ENCODE measurements around the gene PFKFB2.

PFKFB2 gene

GRCh38 chr1:207026104-207026534, 27.0 kb upstream of the PFKFB2 start:
- H3K79me2 ChIP-seq (ENCODE audit: low read length), result no peaks in the 10 kb centered on the region
- H3K36me3 ChIP-seq (replicated peaks; ENCODE audit: low read depth, low read length), result no peaks in the 10 kb centered on the region
- H3K27me3 ChIP-seq (ENCODE audit: low read depth, low read length), result peaks cover 55% of the 10 kb centered on the region

GRCh38 chr1:207027206-207027777, 25.8 kb upstream of the PFKFB2 start:
- Histone ChIP-seq H2AFZ (ENCODE audit: low read depth, low read length) (no peak overlapping the region), H4K20me1 (ENCODE audit: insufficient read depth, low read length) (no peaks in the 10 kb centered on the region), H3K27me3 (ENCODE audit: low read depth, low read length) (peaks cover 61% of the 10 kb centered on the region), H3K27ac (ENCODE audit: low read length) (no peak overlapping the region), H3K4me2 (ENCODE audit: low read length) (no peak overlapping the region), H3K9me3 (ENCODE audit: insufficient read depth, low read length) (no peaks in the 10 kb centered on the region), H3K9ac (ENCODE audit: low read length) (no peak overlapping the region), H3K4me3 (ENCODE audit: low read length) (no peak overlapping the region), H3K36me3 (replicated peaks; ENCODE audit: low read depth, low read length) (no peaks in the 10 kb centered on the region), H3K4me1 (ENCODE audit: low read length) (peaks cover 4% of the 10 kb centered on the region; the same call in 1 of the 2 replicates), H3K79me2 (ENCODE audit: low read length) (no peaks in the 10 kb centered on the region)
- no peak for TF ChIP-seq EZH2phosphoT487 (IDR thresholded peaks at IDR 0.05; ENCODE audit: low read depth)
- no peak for TF ChIP-seq CTCF (IDR thresholded peaks at IDR 0.05; ENCODE audit: low read depth, low read length)

More at GRCh38 chr1:207026104-207026534, 27.0 kb upstream of the PFKFB2 start:
- no peak overlapping the region for H3K27ac ChIP-seq (ENCODE audit: low read length)
- TF ChIP-seq CTCF (IDR thresholded peaks at IDR 0.05; ENCODE audit: low read depth, low read length) (no peak), EZH2phosphoT487 (IDR thresholded peaks at IDR 0.05; ENCODE audit: low read depth) (no peak)
- no peaks in the 10 kb centered on the region for H3K9me3 ChIP-seq (ENCODE audit: insufficient read depth, low read length)
- no peak overlapping the region for H3K4me2 ChIP-seq (ENCODE audit: low read length)
- no peak overlapping the region for H2AFZ ChIP-seq (ENCODE audit: low read depth, low read length)
- H3K9ac ChIP-seq (ENCODE audit: low read length), result no peak overlapping the region
- no peaks in the 10 kb centered on the region for H4K20me1 ChIP-seq (ENCODE audit: insufficient read depth, low read length)
- no peak overlapping the region for H3K4me3 ChIP-seq (ENCODE audit: low read length)
- peaks cover 4% of the 10 kb centered on the region; the same call in 1 of the 2 replicates for H3K4me1 ChIP-seq (ENCODE audit: low read length)

GRCh38 chr1:207027921-207028320, 25.2 kb upstream of the PFKFB2 start:
- TF ChIP-seq CTCF (IDR thresholded peaks at IDR 0.05; ENCODE audit: low read depth, low read length) (no peak), EZH2phosphoT487 (IDR thresholded peaks at IDR 0.05; ENCODE audit: low read depth) (no peak)
- H3K9ac ChIP-seq (ENCODE audit: low read length), result no peak overlapping the region
- no peaks in the 10 kb centered on the region for H3K9me3 ChIP-seq (ENCODE audit: insufficient read depth, low read length)
- no peak overlapping the region for H2AFZ ChIP-seq (ENCODE audit: low read depth, low read length)
- H3K27me3 ChIP-seq (ENCODE audit: low read depth, low read length), result peaks cover 67% of the 10 kb centered on the region
- peaks cover 4% of the 10 kb centered on the region; the same call in 1 of the 2 replicates for H3K4me1 ChIP-seq (ENCODE audit: low read length)
- no peak overlapping the region for H3K4me3 ChIP-seq (ENCODE audit: low read length)
- no peaks in the 10 kb centered on the region for H4K20me1 ChIP-seq (ENCODE audit: insufficient read depth, low read length)
- H3K4me2 ChIP-seq (ENCODE audit: low read length), result no peak overlapping the region
- no peaks in the 10 kb centered on the region for H3K79me2 ChIP-seq (ENCODE audit: low read length)
- no peaks in the 10 kb centered on the region for H3K36me3 ChIP-seq (replicated peaks; ENCODE audit: low read depth, low read length)
- no peak overlapping the region for H3K27ac ChIP-seq (ENCODE audit: low read length)

- Histone ChIP-seq H3K36me3 (replicated peaks; ENCODE audit: low read depth, low read length) (no peaks in the 10 kb centered on the region), H3K27ac (ENCODE audit: low read length) (no peak overlapping the region)
These were observed 24.0 kb upstream of the PFKFB2 start for GRCh38 chr1:207028884-207029650.

More at GRCh38 chr1:207028884-207029650, 24.0 kb upstream of the PFKFB2 start:
- no peak overlapping the region for H3K4me2 ChIP-seq (ENCODE audit: low read length)
- peaks cover 77% of the 10 kb centered on the region for H3K27me3 ChIP-seq (ENCODE audit: low read depth, low read length)
- peaks cover 7% of the 10 kb centered on the region; the same call in 1 of the 2 replicates for H3K4me1 ChIP-seq (ENCODE audit: low read length)
- H4K20me1 ChIP-seq (ENCODE audit: insufficient read depth, low read length), result no peaks in the 10 kb centered on the region
- no peak overlapping the region for H2AFZ ChIP-seq (ENCODE audit: low read depth, low read length)
- no peaks in the 10 kb centered on the region for H3K79me2 ChIP-seq (ENCODE audit: low read length)
- H3K9me3 ChIP-seq (ENCODE audit: insufficient read depth, low read length), result no peaks in the 10 kb centered on the region
- H3K4me3 ChIP-seq (ENCODE audit: low read length), result no peak overlapping the region
- TF ChIP-seq EZH2phosphoT487 (IDR thresholded peaks at IDR 0.05; ENCODE audit: low read depth) (no peak), CTCF (IDR thresholded peaks at IDR 0.05; ENCODE audit: low read depth, low read length) (no peak)
- H3K9ac ChIP-seq (ENCODE audit: low read length), result no peak overlapping the region

Data from OCI-LY3 (cell line).